H1 (cell line): ENCODE measurements around the gene RELL1. TPM values are rescaled to one million over a fixed set of nuclear protein-coding genes. Genes with fewer than 3 reads are reported as not detected.

Experiments
- CTCF ChIA-PET: fragments of 300-600 bp; sonication (Branson Sonifier 250); formaldehyde crosslinking; loops from one replicate; lab custom pipeline; 2021; ENCODE audit not compliant: partially characterized antibody; lab: Charles Lee
- POLR2A ChIA-PET: fragments of 300-600 bp; sonication (Branson Sonifier 250); formaldehyde crosslinking; loops from one replicate; lab custom pipeline; 2021; ENCODE audit warnings: inconsistent platforms; ENCODE audit not compliant: partially characterized antibody; lab: Charles Lee
- DNase-seq, 2 experiments: peaks; one replicate each; pipeline versions ENCODE4 v3.0.0 to v3.0.0-alpha.2; 2010 to 2022; ENCODE audit warnings: low spot score in 2 of 2, low read depth in 1 of 2, mixed read lengths in 1 of 2
- FAIRE-seq: peaks from 2 replicates; lab custom pipeline; 2011; peaks lifted over from hg19 to GRCh38; lab: Jason Lieb, UNC
- H2AFZ ChIP-seq: 2 replicates; pipeline ENCODE4 v1.8.1; 2012; ENCODE audit warnings: low read length, inconsistent platforms
- H2AK5ac ChIP-seq: 2 replicates; pipeline ENCODE4 v1.6.1; 2013; ENCODE audit warnings: low read depth, low read length
- H2BK120ac ChIP-seq: replicated peaks from 2 replicates; pipeline ENCODE3; 2013; ENCODE audit warnings: low read depth, low read length, inconsistent platforms
- H2BK12ac ChIP-seq: 2 replicates; pipeline ENCODE4 v1.6.1; 2013; ENCODE audit warnings: low read depth, low read length
- H2BK15ac ChIP-seq: 2 replicates; pipeline ENCODE4 v1.6.1; 2013; ENCODE audit warnings: low read length
- H2BK20ac ChIP-seq: 2 replicates; pipeline ENCODE4 v1.6.1; 2013; ENCODE audit warnings: low read length
- H2BK5ac ChIP-seq: 2 replicates; pipeline ENCODE4 v1.6.1; 2013; ENCODE audit warnings: low read depth, low read length
- H3K14ac ChIP-seq: 2 replicates; pipeline ENCODE4 v1.6.1; 2013; ENCODE audit warnings: inconsistent platforms; ENCODE audit not compliant: insufficient read length
- H3K18ac ChIP-seq: 2 replicates; pipeline ENCODE4 v1.6.1; 2013; ENCODE audit warnings: low read length; ENCODE audit errors: extremely low read depth
- H3K23ac ChIP-seq: 2 replicates; pipeline ENCODE4 v1.6.1; 2013; ENCODE audit warnings: inconsistent platforms; ENCODE audit not compliant: insufficient read length
- H3K23me2 ChIP-seq: 2 replicates; pipeline ENCODE4 v1.6.1; 2013; ENCODE audit warnings: low read depth, low read length
- H3K27ac ChIP-seq: 2 replicates; pipeline ENCODE4 v1.6.1; 2011; ENCODE audit warnings: low read depth, low read length, inconsistent platforms
- H3K27me3 ChIP-seq, 4 experiments: replicated peaks in 1 of 4; 1 replicate in 1 of 4; 2 replicates in 3 of 4; pipeline versions ENCODE4 v1.6.1 to v1.8.1; 2011 to 2013; ENCODE audit warnings: low read length in 3 of 4, mild to moderate bottlenecking in 3 of 4, inconsistent platforms in 2 of 4, mixed read lengths in 2 of 4, moderate library complexity in 1 of 4; ENCODE audit not compliant: control insufficient read depth in 3 of 4, insufficient read depth in 3 of 4; ENCODE audit errors: extremely low read depth in 1 of 4
- H3K36me3 ChIP-seq, 4 experiments: 2 replicates each; pipeline versions ENCODE4 v1.6.1 to v1.8.1; 2011 to 2013; ENCODE audit warnings: mild to moderate bottlenecking in 4 of 4, low read length in 3 of 4, moderate library complexity in 2 of 4, control low read depth in 1 of 4, inconsistent platforms in 1 of 4; ENCODE audit not compliant: insufficient read depth in 4 of 4, control insufficient read depth in 2 of 4
- H3K4ac ChIP-seq: replicated peaks from 2 replicates; pipeline ENCODE3; 2013; ENCODE audit warnings: low read length, low read depth, mixed read lengths, inconsistent platforms; ENCODE audit not compliant: insufficient read length
- H3K4me1 ChIP-seq, 4 experiments: replicated peaks in 1 of 4; 1 replicate in 1 of 4; 2 replicates in 3 of 4; pipeline versions ENCODE4 v1.6.1 to v1.8.1; 2011 to 2013; ENCODE audit warnings: low read length in 3 of 4, inconsistent platforms in 2 of 4, mixed read lengths in 1 of 4; ENCODE audit not compliant: insufficient read depth in 4 of 4, control insufficient read depth in 3 of 4
- H3K4me2 ChIP-seq, 2 experiments: 2 replicates each; pipeline versions ENCODE4 v1.6.1 to v1.8.1; 2011 to 2013; ENCODE audit warnings: low read depth in 2 of 2, low read length in 2 of 2, control low read depth in 1 of 2, inconsistent platforms in 1 of 2, mild to moderate bottlenecking in 1 of 2; ENCODE audit not compliant: insufficient read depth in 1 of 2
- H3K4me3 ChIP-seq, 4 experiments: fragments of 200-600, 300-600 bp in 1 of 4; sonication (generic), shearing (Covaris generic), sonication (Bioruptor Twin) in 1 of 4; 2 replicates each; pipeline versions ENCODE4 v1.5.1 to v1.8.1; 2011 to 2016; ENCODE audit warnings: low read length in 4 of 4, low read depth in 3 of 4, control low read depth in 2 of 4, inconsistent platforms in 2 of 4, mild to moderate bottlenecking in 2 of 4, mixed read lengths in 1 of 4, moderate library complexity in 1 of 4; ENCODE audit not compliant: insufficient read depth in 2 of 4; ENCODE audit errors: extremely low read depth in 1 of 4
- H3K56ac ChIP-seq: replicated peaks from 2 replicates; pipeline ENCODE3; 2013; ENCODE audit warnings: low read depth, mild to moderate bottlenecking, mixed read lengths, low read length, inconsistent platforms; ENCODE audit not compliant: insufficient read length
- H3K79me1 ChIP-seq: 2 replicates; pipeline ENCODE4 v1.6.1; 2013; ENCODE audit warnings: low read depth, low read length, control low read depth
- H3K79me2 ChIP-seq, 2 experiments: 2 replicates each; pipeline versions ENCODE4 v1.6.1 to v1.8.1; 2012 to 2013; ENCODE audit warnings: low read length in 2 of 2, mild to moderate bottlenecking in 2 of 2, inconsistent platforms in 1 of 2; ENCODE audit not compliant: insufficient read depth in 2 of 2, control insufficient read depth in 1 of 2
- H3K9ac ChIP-seq, 4 experiments: replicated peaks in 1 of 4; 1 replicate in 1 of 4; 2 replicates in 3 of 4; pipeline versions ENCODE4 v1.6.1 to v1.8.1; 2011 to 2013; ENCODE audit warnings: low read depth in 3 of 4, low read length in 3 of 4, control low read depth in 2 of 4, mild to moderate bottlenecking in 2 of 4, moderate library complexity in 2 of 4, inconsistent platforms in 1 of 4; ENCODE audit errors: extremely low read depth in 1 of 4
- H3K9me3 ChIP-seq, 2 experiments: 2 replicates each; pipeline versions ENCODE4 v1.6.1 to v1.8.1; 2012 to 2013; ENCODE audit warnings: mild to moderate bottlenecking in 2 of 2, moderate library complexity in 2 of 2, control low read depth in 1 of 2, inconsistent platforms in 1 of 2, low read depth in 1 of 2, low read length in 1 of 2, mixed read lengths in 1 of 2; ENCODE audit not compliant: insufficient read depth in 2 of 2
- H4K20me1 ChIP-seq, 2 experiments: replicated peaks in 1 of 2; 2 replicates each; pipeline versions ENCODE3 to v1.8.1; 2011 to 2013; ENCODE audit warnings: inconsistent platforms in 2 of 2, low read length in 2 of 2, mild to moderate bottlenecking in 1 of 2; ENCODE audit not compliant: insufficient read depth in 2 of 2, control insufficient read depth in 1 of 2
- H4K5ac ChIP-seq: 2 replicates; pipeline ENCODE4 v1.6.1; 2013; ENCODE audit warnings: low read length, low read depth, mixed read lengths, inconsistent platforms; ENCODE audit not compliant: insufficient read length
- H4K8ac ChIP-seq: 2 replicates; pipeline ENCODE4 v1.8.0; 2013; ENCODE audit warnings: mild to moderate bottlenecking, moderate library complexity, low read length, inconsistent platforms; ENCODE audit not compliant: insufficient read depth; ENCODE audit errors: extremely low read depth
- H4K91ac ChIP-seq: replicated peaks from 2 replicates; pipeline ENCODE3; 2013; ENCODE audit warnings: low read length, mixed read lengths, inconsistent platforms; ENCODE audit not compliant: insufficient read length
- ASH2L ChIP-seq: fragments of 200-600, 300-600 bp; sonication (generic); IDR thresholded peaks from one replicate; pipeline ENCODE4 v1.7.1; 2017; ENCODE audit warnings: low read length
- EZH2 ChIP-seq: fragments of 200-600 bp; sonication (generic); IDR thresholded peaks from 2 replicates; pipeline ENCODE4 v1.7.1; 2012; ENCODE audit warnings: low read depth, mild to moderate bottlenecking, moderate library complexity, low read length, inconsistent platforms; ENCODE audit not compliant: severe bottlenecking
- KDM4A ChIP-seq: IDR thresholded peaks from one replicate; pipeline ENCODE4 v1.7.1; 2012; ENCODE audit warnings: low read depth, mild to moderate bottlenecking, moderate library complexity, low read length, inconsistent platforms; ENCODE audit not compliant: severe bottlenecking
- KDM5A ChIP-seq: fragments of 200-600 bp; IDR thresholded peaks from 2 replicates; pipeline ENCODE4 v1.7.1; 2012; ENCODE audit warnings: mild to moderate bottlenecking, low read length, inconsistent platforms, mixed read lengths
- POLR2AphosphoS5 ChIP-seq: IDR thresholded peaks from 2 replicates; pipeline ENCODE4 v1.6.1; 2011; ENCODE audit warnings: low read depth, low read length
- RXRA ChIP-seq: IDR thresholded peaks from 2 replicates; pipeline ENCODE4 v1.6.1; 2011; ENCODE audit warnings: low read depth, mild to moderate bottlenecking, low read length, moderate library complexity; ENCODE audit not compliant: insufficient read depth
- SIRT6 ChIP-seq: IDR thresholded peaks from one replicate; pipeline ENCODE4 v1.7.1; 2012; ENCODE audit warnings: low read length, inconsistent platforms
- SRF ChIP-seq: IDR thresholded peaks from 2 replicates; pipeline ENCODE4 v1.6.1; 2011; ENCODE audit warnings: mild to moderate bottlenecking, low read depth, low read length, moderate library complexity
- TEAD4 ChIP-seq: IDR thresholded peaks from 2 replicates; pipeline ENCODE4 v1.6.1; 2012; ENCODE audit warnings: low read depth, low read length, inconsistent platforms, mixed read lengths
- WGBS, 2 experiments: shearing (Covaris generic) in 1 of 2; methylation state at CpG; one replicate each; pipeline versions ENCODE4 v1.1.6 to v1.1.7; 2013 to 2015; ENCODE audit warnings: low lambda C conversion rate in 2 of 2, mixed read lengths in 2 of 2, inconsistent platforms in 1 of 2, low coverage in 1 of 2, missing lambda C conversion rate in 1 of 2; ENCODE audit not compliant: insufficient replicate concordance in 2 of 2, insufficient coverage in 1 of 2, insufficient read length in 1 of 2; ENCODE audit errors: extremely low coverage in 1 of 2, missing lambda C conversion rate in 1 of 2; 5-methylcytosine and 5-hydroxymethylcytosine counted together
- polyA plus RNA-seq, 7 experiments: library from polyadenylated mRNA; depleted of rRNA in 3 of 7; stranded (reverse) in 5 of 7; unstranded in 2 of 7; fragments of >200 nt in 5 of 7; fragments of 200-250 nt in 2 of 7; gene quantifications; 1 replicate in 5 of 7; 2 replicates in 1 of 7; 4 replicates in 1 of 7; pipeline versions ENCODE4 v1.2.1 to v1.2.3, GENCODE V29; 2011 to 2013; ENCODE audit warnings: missing spikeins in 2 of 7, mixed read lengths in 2 of 7
- total RNA-seq: library from RNA; stranded (reverse); fragmentation: NEBNext Ultra II Directional; extraction: Animal tissue kit (Norgen Biotek cat#: 25700); gene quantifications from 2 replicates; pipeline ENCODE4 v1.2.1, GENCODE V29; 2021

The RELL1 gene
- total and polyA plus RNA-seq, 2 of the 8 experiments (the other 6 are each of a cell fraction or from before 2014, with no cell fraction given) = 2.1 to 14.1 TPM

DNA sequence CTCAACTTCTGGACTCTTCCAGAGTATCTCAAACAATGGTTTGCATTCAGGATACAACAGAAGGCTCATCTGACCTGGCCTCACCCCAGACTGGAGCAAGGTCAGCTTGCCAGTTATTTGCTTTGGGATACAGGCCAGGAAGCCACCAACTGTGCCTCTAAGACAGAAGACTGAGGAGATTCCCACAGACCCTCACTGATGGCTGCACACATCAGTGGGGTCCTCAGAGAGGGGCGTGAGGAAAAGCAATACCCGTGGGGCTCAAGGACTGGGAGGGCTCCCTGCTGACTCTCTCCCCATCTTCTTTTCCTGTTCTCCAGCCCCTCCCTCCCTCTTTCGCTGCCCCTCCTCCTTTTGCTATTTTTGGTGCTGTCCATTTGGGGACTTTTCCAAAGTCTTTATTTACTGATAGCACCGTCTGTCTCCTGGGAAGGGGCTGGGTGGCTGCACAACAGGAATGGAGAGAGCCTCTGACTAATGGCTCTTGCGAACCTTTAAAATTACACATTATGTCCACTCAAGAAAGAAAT is 23.2 kb downstream of the RELL1 start:
- no peak overlapping the region for H2BK15ac ChIP-seq
- H3K4me3 ChIP-seq = peak overlapping the region in 1 of 4 experiments; percentile 23; a peak in 1 of 8 replicates
- POLR2A ChIA-PET = no interaction called here
- H3K4me2 ChIP-seq = peak overlapping the region; percentile 38; a peak in 2 of 4 replicates
- no peak overlapping the region for H3K27ac ChIP-seq
- H3K56ac ChIP-seq = no peak overlapping the region
- peaks cover 3% of the 10 kb centered on the region for H3K79me1 ChIP-seq
- H2AK5ac ChIP-seq = 0 out of 2 replicates have a peak overlapping the region, but pooled peaks have one; percentile 41
- no peak overlapping the region for H3K23ac ChIP-seq
- no peaks in the 10 kb centered on the region for H4K20me1 ChIP-seq
- H3K4me1 ChIP-seq = peaks cover 4 to 19% (median 11%) of the 10 kb centered on the region in 4 experiments
- H3K9ac ChIP-seq = no peak overlapping the region
- no peak overlapping the region for H4K5ac ChIP-seq
- FAIRE-seq (no peak), DNase-seq (no peak)
- H3K79me2 ChIP-seq = peaks cover 0 to 10% of the 10 kb centered on the region in 2 experiments; a peak in 1 of 4 replicates
- H4K91ac ChIP-seq = no peak overlapping the region
- H3K36me3 ChIP-seq = no peaks in the 10 kb centered on the region
- no peak overlapping the region for H4K8ac ChIP-seq
- no peak overlapping the region for H2AFZ ChIP-seq
- TF ChIP-seq TEAD4 (no peak), RXRA (no peak), KDM5A (no peak), POLR2AphosphoS5 (no peak), EZH2 (no peak), SIRT6 (no peak), ASH2L (no peak), KDM4A (no peak), SRF (no peak)
- no peaks in the 10 kb centered on the region; a peak in 1 of 4 replicates for H3K9me3 ChIP-seq
- CTCF ChIA-PET = no interaction called here
- no peaks in the 10 kb centered on the region; the same call in 1 of the 2 replicates for H3K23me2 ChIP-seq
- H2BK120ac ChIP-seq = no peak overlapping the region
- H3K27me3 ChIP-seq = no peaks in the 10 kb centered on the region; a peak in 1 of 7 replicates
- H3K4ac ChIP-seq = no peak overlapping the region
- peak overlapping the region; percentile 62; the same call in 1 of the 2 replicates for H2BK12ac ChIP-seq
- H3K14ac ChIP-seq = no peak overlapping the region
- WGBS, 2 experiments = 63% methylated on average over 3 of the region's 5 CpGs; no CpG with 5 or more reads in 1 of the 2 experiments
- H2BK20ac ChIP-seq = no peak overlapping the region
- no peak overlapping the region; the same call in 1 of the 2 replicates for H3K18ac ChIP-seq
- no peak overlapping the region for H2BK5ac ChIP-seq
